ENCODE data around the gene DGCR6.
"Not testable (repeated sequence)": the region's sequence is repeated elsewhere in the genome, so short reads cannot be mapped to it uniquely, and the experiment has no call there.

DNA sequence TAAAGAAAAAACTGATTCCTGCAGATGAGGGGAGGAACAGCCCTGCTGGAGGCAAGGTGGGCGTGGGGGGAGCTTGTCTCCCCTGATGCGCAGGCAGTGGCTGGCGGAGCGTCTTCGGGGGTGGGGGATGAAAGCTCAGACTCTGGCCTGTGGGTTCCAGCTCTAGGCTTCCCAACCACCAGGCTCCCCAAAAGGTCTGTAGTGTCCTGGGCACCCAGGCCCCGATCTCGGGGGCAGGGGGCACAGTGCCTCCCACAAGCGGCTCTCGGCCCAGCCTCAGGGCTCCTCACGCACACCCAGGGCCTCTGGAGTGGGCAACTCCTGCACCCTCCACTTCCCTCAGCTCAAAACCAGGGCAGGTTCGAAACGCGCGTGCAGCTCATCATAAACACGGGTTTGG is 50.8 kb downstream of the DGCR6 start:
- not testable (repeated sequence) for TF ChIP-seq EZH2phosphoT487 (IDR thresholded peaks at IDR 0.05; ENCODE audit: unreplicated experiment); EZH2 (IDR thresholded peaks at IDR 0.05; ENCODE audit: low read depth, unreplicated experiment); POLR2AphosphoS5 (IDR thresholded peaks at IDR 0.05; ENCODE audit: low read depth); ZNF331 (CRISPR knock-in tag; IDR thresholded peaks at IDR 0.05; ENCODE audit: low read depth); JUNB (IDR thresholded peaks at IDR 0.05; ENCODE audit: unreplicated experiment); CREB1 (CRISPR knock-in tag; IDR thresholded peaks at IDR 0.05; ENCODE audit: low read depth); STAT1 (IDR thresholded peaks at IDR 0.05; ENCODE audit: unreplicated experiment); NANOG (IDR thresholded peaks at IDR 0.05; ENCODE audit: borderline replicate concordance)
- TF ChIP-seq, protein P1, sequence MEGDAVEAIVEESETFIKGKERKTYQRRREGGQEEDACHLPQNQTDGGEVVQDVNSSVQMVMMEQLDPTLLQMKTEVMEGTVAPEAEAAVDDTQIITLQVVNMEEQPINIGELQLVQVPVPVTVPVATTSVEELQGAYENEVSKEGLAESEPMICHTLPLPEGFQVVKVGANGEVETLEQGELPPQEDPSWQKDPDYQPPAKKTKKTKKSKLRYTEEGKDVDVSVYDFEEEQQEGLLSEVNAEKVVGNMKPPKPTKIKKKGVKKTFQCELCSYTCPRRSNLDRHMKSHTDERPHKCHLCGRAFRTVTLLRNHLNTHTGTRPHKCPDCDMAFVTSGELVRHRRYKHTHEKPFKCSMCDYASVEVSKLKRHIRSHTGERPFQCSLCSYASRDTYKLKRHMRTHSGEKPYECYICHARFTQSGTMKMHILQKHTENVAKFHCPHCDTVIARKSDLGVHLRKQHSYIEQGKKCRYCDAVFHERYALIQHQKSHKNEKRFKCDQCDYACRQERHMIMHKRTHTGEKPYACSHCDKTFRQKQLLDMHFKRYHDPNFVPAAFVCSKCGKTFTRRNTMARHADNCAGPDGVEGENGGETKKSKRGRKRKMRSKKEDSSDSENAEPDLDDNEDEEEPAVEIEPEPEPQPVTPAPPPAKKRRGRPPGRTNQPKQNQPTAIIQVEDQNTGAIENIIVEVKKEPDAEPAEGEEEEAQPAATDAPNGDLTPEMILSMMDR (conservative IDR thresholded peaks at IDR 0.05; ENCODE audit: low read depth in 2 of 2): not testable (repeated sequence)
- TF ChIP-seq, protein P2, sequence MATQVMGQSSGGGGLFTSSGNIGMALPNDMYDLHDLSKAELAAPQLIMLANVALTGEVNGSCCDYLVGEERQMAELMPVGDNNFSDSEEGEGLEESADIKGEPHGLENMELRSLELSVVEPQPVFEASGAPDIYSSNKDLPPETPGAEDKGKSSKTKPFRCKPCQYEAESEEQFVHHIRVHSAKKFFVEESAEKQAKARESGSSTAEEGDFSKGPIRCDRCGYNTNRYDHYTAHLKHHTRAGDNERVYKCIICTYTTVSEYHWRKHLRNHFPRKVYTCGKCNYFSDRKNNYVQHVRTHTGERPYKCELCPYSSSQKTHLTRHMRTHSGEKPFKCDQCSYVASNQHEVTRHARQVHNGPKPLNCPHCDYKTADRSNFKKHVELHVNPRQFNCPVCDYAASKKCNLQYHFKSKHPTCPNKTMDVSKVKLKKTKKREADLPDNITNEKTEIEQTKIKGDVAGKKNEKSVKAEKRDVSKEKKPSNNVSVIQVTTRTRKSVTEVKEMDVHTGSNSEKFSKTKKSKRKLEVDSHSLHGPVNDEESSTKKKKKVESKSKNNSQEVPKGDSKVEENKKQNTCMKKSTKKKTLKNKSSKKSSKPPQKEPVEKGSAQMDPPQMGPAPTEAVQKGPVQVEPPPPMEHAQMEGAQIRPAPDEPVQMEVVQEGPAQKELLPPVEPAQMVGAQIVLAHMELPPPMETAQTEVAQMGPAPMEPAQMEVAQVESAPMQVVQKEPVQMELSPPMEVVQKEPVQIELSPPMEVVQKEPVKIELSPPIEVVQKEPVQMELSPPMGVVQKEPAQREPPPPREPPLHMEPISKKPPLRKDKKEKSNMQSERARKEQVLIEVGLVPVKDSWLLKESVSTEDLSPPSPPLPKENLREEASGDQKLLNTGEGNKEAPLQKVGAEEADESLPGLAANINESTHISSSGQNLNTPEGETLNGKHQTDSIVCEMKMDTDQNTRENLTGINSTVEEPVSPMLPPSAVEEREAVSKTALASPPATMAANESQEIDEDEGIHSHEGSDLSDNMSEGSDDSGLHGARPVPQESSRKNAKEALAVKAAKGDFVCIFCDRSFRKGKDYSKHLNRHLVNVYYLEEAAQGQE (IDR thresholded peaks at IDR 0.05; ENCODE audit: unreplicated experiment): not testable (repeated sequence)
- TF ChIP-seq, protein P3, sequence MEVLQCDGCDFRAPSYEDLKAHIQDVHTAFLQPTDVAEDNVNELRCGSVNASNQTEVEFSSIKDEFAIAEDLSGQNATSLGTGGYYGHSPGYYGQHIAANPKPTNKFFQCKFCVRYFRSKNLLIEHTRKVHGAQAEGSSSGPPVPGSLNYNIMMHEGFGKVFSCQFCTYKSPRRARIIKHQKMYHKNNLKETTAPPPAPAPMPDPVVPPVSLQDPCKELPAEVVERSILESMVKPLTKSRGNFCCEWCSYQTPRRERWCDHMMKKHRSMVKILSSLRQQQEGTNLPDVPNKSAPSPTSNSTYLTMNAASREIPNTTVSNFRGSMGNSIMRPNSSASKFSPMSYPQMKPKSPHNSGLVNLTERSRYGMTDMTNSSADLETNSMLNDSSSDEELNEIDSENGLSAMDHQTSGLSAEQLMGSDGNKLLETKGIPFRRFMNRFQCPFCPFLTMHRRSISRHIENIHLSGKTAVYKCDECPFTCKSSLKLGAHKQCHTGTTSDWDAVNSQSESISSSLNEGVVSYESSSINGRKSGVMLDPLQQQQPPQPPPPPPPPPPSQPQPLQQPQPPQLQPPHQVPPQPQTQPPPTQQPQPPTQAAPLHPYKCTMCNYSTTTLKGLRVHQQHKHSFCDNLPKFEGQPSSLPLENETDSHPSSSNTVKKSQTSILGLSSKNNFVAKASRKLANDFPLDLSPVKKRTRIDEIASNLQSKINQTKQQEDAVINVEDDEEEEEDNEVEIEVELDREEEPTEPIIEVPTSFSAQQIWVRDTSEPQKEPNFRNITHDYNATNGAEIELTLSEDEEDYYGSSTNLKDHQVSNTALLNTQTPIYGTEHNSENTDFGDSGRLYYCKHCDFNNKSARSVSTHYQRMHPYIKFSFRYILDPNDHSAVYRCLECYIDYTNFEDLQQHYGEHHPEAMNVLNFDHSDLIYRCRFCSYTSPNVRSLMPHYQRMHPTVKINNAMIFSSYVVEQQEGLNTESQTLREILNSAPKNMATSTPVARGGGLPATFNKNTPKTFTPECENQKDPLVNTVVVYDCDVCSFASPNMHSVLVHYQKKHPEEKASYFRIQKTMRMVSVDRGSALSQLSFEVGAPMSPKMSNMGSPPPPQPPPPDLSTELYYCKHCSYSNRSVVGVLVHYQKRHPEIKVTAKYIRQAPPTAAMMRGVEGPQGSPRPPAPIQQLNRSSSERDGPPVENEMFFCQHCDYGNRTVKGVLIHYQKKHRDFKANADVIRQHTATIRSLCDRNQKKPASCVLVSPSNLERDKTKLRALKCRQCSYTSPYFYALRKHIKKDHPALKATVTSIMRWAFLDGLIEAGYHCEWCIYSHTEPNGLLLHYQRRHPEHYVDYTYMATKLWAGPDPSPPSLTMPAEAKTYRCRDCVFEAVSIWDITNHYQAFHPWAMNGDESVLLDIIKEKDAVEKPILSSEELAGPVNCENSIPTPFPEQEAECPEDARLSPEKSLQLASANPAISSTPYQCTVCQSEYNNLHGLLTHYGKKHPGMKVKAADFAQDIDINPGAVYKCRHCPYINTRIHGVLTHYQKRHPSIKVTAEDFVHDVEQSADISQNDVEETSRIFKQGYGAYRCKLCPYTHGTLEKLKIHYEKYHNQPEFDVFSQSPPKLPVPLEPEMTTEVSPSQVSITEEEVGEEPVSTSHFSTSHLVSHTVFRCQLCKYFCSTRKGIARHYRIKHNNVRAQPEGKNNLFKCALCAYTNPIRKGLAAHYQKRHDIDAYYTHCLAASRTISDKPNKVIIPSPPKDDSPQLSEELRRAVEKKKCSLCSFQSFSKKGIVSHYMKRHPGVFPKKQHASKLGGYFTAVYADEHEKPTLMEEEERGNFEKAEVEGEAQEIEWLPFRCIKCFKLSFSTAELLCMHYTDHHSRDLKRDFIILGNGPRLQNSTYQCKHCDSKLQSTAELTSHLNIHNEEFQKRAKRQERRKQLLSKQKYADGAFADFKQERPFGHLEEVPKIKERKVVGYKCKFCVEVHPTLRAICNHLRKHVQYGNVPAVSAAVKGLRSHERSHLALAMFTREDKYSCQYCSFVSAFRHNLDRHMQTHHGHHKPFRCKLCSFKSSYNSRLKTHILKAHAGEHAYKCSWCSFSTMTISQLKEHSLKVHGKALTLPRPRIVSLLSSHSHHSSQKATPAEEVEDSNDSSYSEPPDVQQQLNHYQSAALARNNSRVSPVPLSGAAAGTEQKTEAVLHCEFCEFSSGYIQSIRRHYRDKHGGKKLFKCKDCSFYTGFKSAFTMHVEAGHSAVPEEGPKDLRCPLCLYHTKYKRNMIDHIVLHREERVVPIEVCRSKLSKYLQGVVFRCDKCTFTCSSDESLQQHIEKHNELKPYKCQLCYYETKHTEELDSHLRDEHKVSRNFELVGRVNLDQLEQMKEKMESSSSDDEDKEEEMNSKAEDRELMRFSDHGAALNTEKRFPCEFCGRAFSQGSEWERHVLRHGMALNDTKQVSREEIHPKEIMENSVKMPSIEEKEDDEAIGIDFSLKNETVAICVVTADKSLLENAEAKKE (CRISPR knock-in tag; IDR thresholded peaks at IDR 0.05): not testable (repeated sequence)
- TF ChIP-seq, protein P4, sequence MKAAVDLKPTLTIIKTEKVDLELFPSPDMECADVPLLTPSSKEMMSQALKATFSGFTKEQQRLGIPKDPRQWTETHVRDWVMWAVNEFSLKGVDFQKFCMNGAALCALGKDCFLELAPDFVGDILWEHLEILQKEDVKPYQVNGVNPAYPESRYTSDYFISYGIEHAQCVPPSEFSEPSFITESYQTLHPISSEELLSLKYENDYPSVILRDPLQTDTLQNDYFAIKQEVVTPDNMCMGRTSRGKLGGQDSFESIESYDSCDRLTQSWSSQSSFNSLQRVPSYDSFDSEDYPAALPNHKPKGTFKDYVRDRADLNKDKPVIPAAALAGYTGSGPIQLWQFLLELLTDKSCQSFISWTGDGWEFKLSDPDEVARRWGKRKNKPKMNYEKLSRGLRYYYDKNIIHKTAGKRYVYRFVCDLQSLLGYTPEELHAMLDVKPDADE (IDR thresholded peaks at IDR 0.05): not testable (repeated sequence)

Data from GM23338 (cell line).